ENCODE data around the gene RASA3. TPM values are rescaled to one million over a fixed set of nuclear protein-coding genes. Genes with fewer than 3 reads are reported as not detected.

Gene RASA3
- total and polyA plus RNA-seq, 9 of the 15 experiments (the other 6 are each of a cell fraction or from before 2014, with no cell fraction given) = 0.72 to 25.3 (median 14.4) TPM

GRCh38 chr13:114056205-114057013 is 76.0 kb downstream of the RASA3 start:
- intact Hi-C loops (cut with micrococcal nuclease) = no loop called here

GRCh38 chr13:114055766-114056165 is 76.7 kb downstream of the RASA3 start:
- Histone ChIP-seq H2AFZ (ENCODE audit: low read depth, low read length) (no peak overlapping the region), H3K9me1 (ENCODE audit: control insufficient read depth, insufficient read depth, low read length) (no peaks in the 10 kb centered on the region), H3K4me2 (ENCODE audit: insufficient read depth, low read length) (no peak overlapping the region), H3K27ac (ENCODE audit: extremely low read depth, low read depth, low read length) (no peak overlapping the region), H3K4me3 (no peak overlapping the region), H3K36me3 (ENCODE audit: control insufficient read depth, insufficient read depth, low read length) (peaks cover 12% of the 10 kb centered on the region; the same call in 1 of the 3 replicates), H4K20me1 (replicated peaks; ENCODE audit: control insufficient read depth, insufficient read depth, low read length) (no peaks in the 10 kb centered on the region), H3K9me3 (replicated peaks; ENCODE audit: control insufficient read depth, insufficient read depth, low read depth, low read length) (no peaks in the 10 kb centered on the region), H3K4me1 (replicated peaks in 1 of 2; ENCODE audit: control insufficient read depth in 2 of 2, insufficient read depth in 2 of 2, low read length in 2 of 2) (peaks cover 4 to 66% of the 10 kb centered on the region in 2 experiments; a peak in 4 of 5 replicates), H3K9ac (ENCODE audit: insufficient read depth in 1 of 2, low read depth in 2 of 2, low read length in 2 of 2) (no peak overlapping the region), H3K27me3 (ENCODE audit: control insufficient read depth in 2 of 2, insufficient read depth in 2 of 2, low read length in 2 of 2) (no peaks in the 10 kb centered on the region), H3K79me2 (ENCODE audit: control insufficient read depth, insufficient read depth, low read length) (peaks cover 8% of the 10 kb centered on the region; the same call in 2 of the 3 replicates)
- ChIA-PET CTCF (ENCODE audit: low intra/inter-chr PET ratio) (no interaction called here), POLR2A (no interaction called here)
- 97% methylated on average over 12 of the region's 19 CpGs for WGBS (ENCODE audit: insufficient coverage, low coverage, missing lambda C conversion rate)
- intact Hi-C loops (cut with micrococcal nuclease) (no loop called here), in situ Hi-C loops (cut with MboI) (no loop called here)
- BruUV-seq (replicated peaks) = no TSS peak
- ATAC-seq = no peak
- DNase-seq (ENCODE audit: extremely low read depth in 1 of 4, low spot score in 3 of 4) = no peak
- FAIRE-seq = no peak
- TF ChIP-seq ZNF263 (CRISPR knock-in tag; IDR thresholded peaks at IDR 0.05; ENCODE audit: borderline replicate concordance) = no peak
- no peak for TF ChIP-seq KAT7 (CRISPR knock-in tag; IDR thresholded peaks at IDR 0.05; ENCODE audit: borderline replicate concordance)
- no peak for TF ChIP-seq ZNF518B (CRISPR knock-in tag; IDR thresholded peaks at IDR 0.05)

More at GRCh38 chr13:114056205-114057013, 76.0 kb downstream of the RASA3 start:
- Histone ChIP-seq H3K27ac (ENCODE audit: extremely low read depth, low read depth, low read length) (no peak overlapping the region), H3K4me1 (replicated peaks in 1 of 2; ENCODE audit: control insufficient read depth in 2 of 2, insufficient read depth in 2 of 2, low read length in 2 of 2) (peaks cover 4 to 67% of the 10 kb centered on the region in 2 experiments; a peak in 4 of 5 replicates), H3K4me3 (no peak overlapping the region), H2AFZ (ENCODE audit: low read depth, low read length) (no peak overlapping the region), H3K9me1 (ENCODE audit: control insufficient read depth, insufficient read depth, low read length) (no peaks in the 10 kb centered on the region), H3K27me3 (ENCODE audit: control insufficient read depth in 2 of 2, insufficient read depth in 2 of 2, low read length in 2 of 2) (no peaks in the 10 kb centered on the region), H3K4me2 (ENCODE audit: insufficient read depth, low read length) (no peak overlapping the region), H3K9ac (ENCODE audit: insufficient read depth in 1 of 2, low read depth in 2 of 2, low read length in 2 of 2) (no peak overlapping the region; a peak in 1 of 4 replicates), H3K36me3 (ENCODE audit: control insufficient read depth, insufficient read depth, low read length) (peaks cover 12% of the 10 kb centered on the region; the same call in 1 of the 3 replicates), H4K20me1 (replicated peaks; ENCODE audit: control insufficient read depth, insufficient read depth, low read length) (no peaks in the 10 kb centered on the region), H3K9me3 (replicated peaks; ENCODE audit: control insufficient read depth, insufficient read depth, low read depth, low read length) (no peaks in the 10 kb centered on the region), H3K79me2 (ENCODE audit: control insufficient read depth, insufficient read depth, low read length) (peaks cover 8% of the 10 kb centered on the region; the same call in 2 of the 3 replicates)
- DNase-seq (ENCODE audit: extremely low read depth in 1 of 4, low spot score in 3 of 4) (no peak), FAIRE-seq (no peak), ATAC-seq (no peak)
- CTCF ChIA-PET (ENCODE audit: low intra/inter-chr PET ratio) = interaction anchor here (0.7 kb wide), 1 partner anchor 309 kb away, joined by 3 read pairs; no protein-coding TSS in a partner anchor
- in situ Hi-C loops (cut with MboI) = no loop called here
- BruUV-seq (replicated peaks) = no TSS peak
- POLR2A ChIA-PET = interaction anchor here (0.6 to 0.7 kb wide), 2 partner anchors 14 to 21 kb away, joined by 3 to 4 read pairs; no protein-coding TSS in a partner anchor
- 87% methylated on average over 10 of the region's 28 CpGs for WGBS (ENCODE audit: insufficient coverage, low coverage, missing lambda C conversion rate)
- TF ChIP-seq EP400 (IDR thresholded peaks at IDR 0.05) (no peak), RBM25 (IDR thresholded peaks at IDR 0.05; ENCODE audit: low read depth, low read length, severe bottlenecking) (no peak), MXI1 (IDR thresholded peaks at IDR 0.05; ENCODE audit: low read depth, low read length) (no peak), NFIC (IDR thresholded peaks at IDR 0.05) (no peak), MAX (CRISPR knock-in tag; IDR thresholded peaks at IDR 0.05) (0 out of 2 replicates have a peak, but pooled peaks have one; percentile 2)

All from K562 (cell line).